H1 (cell line): Measurements from ENCODE around the gene ACOT7. TPM values are rescaled to one million over a fixed set of nuclear protein-coding genes. Genes with fewer than 3 reads are reported as not detected.

ENCODE experiments used
- CTCF ChIA-PET: fragments of 300-600 bp; sonication (Branson Sonifier 250); formaldehyde crosslinking; loops from one replicate; lab custom pipeline; 2021; ENCODE audit not compliant: partially characterized antibody; lab: Charles Lee
- POLR2A ChIA-PET: fragments of 300-600 bp; sonication (Branson Sonifier 250); formaldehyde crosslinking; loops from one replicate; lab custom pipeline; 2021; ENCODE audit warnings: inconsistent platforms; ENCODE audit not compliant: partially characterized antibody; lab: Charles Lee
- DNase-seq, 2 experiments: peaks; one replicate each; pipeline versions ENCODE4 v3.0.0 to v3.0.0-alpha.2; 2010 to 2022; ENCODE audit warnings: low spot score in 2 of 2, low read depth in 1 of 2, mixed read lengths in 1 of 2
- FAIRE-seq: peaks from 2 replicates; lab custom pipeline; 2011; peaks lifted over from hg19 to GRCh38; lab: Jason Lieb, UNC
- H2AFZ ChIP-seq: 2 replicates; pipeline ENCODE4 v1.8.1; 2012; ENCODE audit warnings: low read length, inconsistent platforms
- H2AK5ac ChIP-seq: 2 replicates; pipeline ENCODE4 v1.6.1; 2013; ENCODE audit warnings: low read depth, low read length
- H2BK120ac ChIP-seq: replicated peaks from 2 replicates; pipeline ENCODE3; 2013; ENCODE audit warnings: low read depth, low read length, inconsistent platforms
- H2BK12ac ChIP-seq: 2 replicates; pipeline ENCODE4 v1.6.1; 2013; ENCODE audit warnings: low read depth, low read length
- H2BK15ac ChIP-seq: 2 replicates; pipeline ENCODE4 v1.6.1; 2013; ENCODE audit warnings: low read length
- H2BK20ac ChIP-seq: 2 replicates; pipeline ENCODE4 v1.6.1; 2013; ENCODE audit warnings: low read length
- H2BK5ac ChIP-seq: 2 replicates; pipeline ENCODE4 v1.6.1; 2013; ENCODE audit warnings: low read depth, low read length
- H3K14ac ChIP-seq: 2 replicates; pipeline ENCODE4 v1.6.1; 2013; ENCODE audit warnings: inconsistent platforms; ENCODE audit not compliant: insufficient read length
- H3K18ac ChIP-seq: 2 replicates; pipeline ENCODE4 v1.6.1; 2013; ENCODE audit warnings: low read length; ENCODE audit errors: extremely low read depth
- H3K23ac ChIP-seq: 2 replicates; pipeline ENCODE4 v1.6.1; 2013; ENCODE audit warnings: inconsistent platforms; ENCODE audit not compliant: insufficient read length
- H3K23me2 ChIP-seq: 2 replicates; pipeline ENCODE4 v1.6.1; 2013; ENCODE audit warnings: low read depth, low read length
- H3K27ac ChIP-seq: 2 replicates; pipeline ENCODE4 v1.6.1; 2011; ENCODE audit warnings: low read depth, low read length, inconsistent platforms
- H3K27me3 ChIP-seq, 4 experiments: replicated peaks in 1 of 4; 1 replicate in 1 of 4; 2 replicates in 3 of 4; pipeline versions ENCODE4 v1.6.1 to v1.8.1; 2011 to 2013; ENCODE audit warnings: low read length in 3 of 4, mild to moderate bottlenecking in 3 of 4, inconsistent platforms in 2 of 4, mixed read lengths in 2 of 4, moderate library complexity in 1 of 4; ENCODE audit not compliant: control insufficient read depth in 3 of 4, insufficient read depth in 3 of 4; ENCODE audit errors: extremely low read depth in 1 of 4
- H3K36me3 ChIP-seq, 4 experiments: 2 replicates each; pipeline versions ENCODE4 v1.6.1 to v1.8.1; 2011 to 2013; ENCODE audit warnings: mild to moderate bottlenecking in 4 of 4, low read length in 3 of 4, moderate library complexity in 2 of 4, control low read depth in 1 of 4, inconsistent platforms in 1 of 4; ENCODE audit not compliant: insufficient read depth in 4 of 4, control insufficient read depth in 2 of 4
- H3K4ac ChIP-seq: replicated peaks from 2 replicates; pipeline ENCODE3; 2013; ENCODE audit warnings: low read length, low read depth, mixed read lengths, inconsistent platforms; ENCODE audit not compliant: insufficient read length
- H3K4me1 ChIP-seq, 4 experiments: replicated peaks in 1 of 4; 1 replicate in 1 of 4; 2 replicates in 3 of 4; pipeline versions ENCODE4 v1.6.1 to v1.8.1; 2011 to 2013; ENCODE audit warnings: low read length in 3 of 4, inconsistent platforms in 2 of 4, mixed read lengths in 1 of 4; ENCODE audit not compliant: insufficient read depth in 4 of 4, control insufficient read depth in 3 of 4
- H3K4me2 ChIP-seq, 2 experiments: 2 replicates each; pipeline versions ENCODE4 v1.6.1 to v1.8.1; 2011 to 2013; ENCODE audit warnings: low read depth in 2 of 2, low read length in 2 of 2, control low read depth in 1 of 2, inconsistent platforms in 1 of 2, mild to moderate bottlenecking in 1 of 2; ENCODE audit not compliant: insufficient read depth in 1 of 2
- H3K4me3 ChIP-seq, 4 experiments: fragments of 200-600, 300-600 bp in 1 of 4; sonication (generic), shearing (Covaris generic), sonication (Bioruptor Twin) in 1 of 4; 2 replicates each; pipeline versions ENCODE4 v1.5.1 to v1.8.1; 2011 to 2016; ENCODE audit warnings: low read length in 4 of 4, low read depth in 3 of 4, control low read depth in 2 of 4, inconsistent platforms in 2 of 4, mild to moderate bottlenecking in 2 of 4, mixed read lengths in 1 of 4, moderate library complexity in 1 of 4; ENCODE audit not compliant: insufficient read depth in 2 of 4; ENCODE audit errors: extremely low read depth in 1 of 4
- H3K56ac ChIP-seq: replicated peaks from 2 replicates; pipeline ENCODE3; 2013; ENCODE audit warnings: low read depth, mild to moderate bottlenecking, mixed read lengths, low read length, inconsistent platforms; ENCODE audit not compliant: insufficient read length
- H3K79me1 ChIP-seq: 2 replicates; pipeline ENCODE4 v1.6.1; 2013; ENCODE audit warnings: low read depth, low read length, control low read depth
- H3K79me2 ChIP-seq, 2 experiments: 2 replicates each; pipeline versions ENCODE4 v1.6.1 to v1.8.1; 2012 to 2013; ENCODE audit warnings: low read length in 2 of 2, mild to moderate bottlenecking in 2 of 2, inconsistent platforms in 1 of 2; ENCODE audit not compliant: insufficient read depth in 2 of 2, control insufficient read depth in 1 of 2
- H3K9ac ChIP-seq, 4 experiments: replicated peaks in 1 of 4; 1 replicate in 1 of 4; 2 replicates in 3 of 4; pipeline versions ENCODE4 v1.6.1 to v1.8.1; 2011 to 2013; ENCODE audit warnings: low read depth in 3 of 4, low read length in 3 of 4, control low read depth in 2 of 4, mild to moderate bottlenecking in 2 of 4, moderate library complexity in 2 of 4, inconsistent platforms in 1 of 4; ENCODE audit errors: extremely low read depth in 1 of 4
- H3K9me3 ChIP-seq, 2 experiments: 2 replicates each; pipeline versions ENCODE4 v1.6.1 to v1.8.1; 2012 to 2013; ENCODE audit warnings: mild to moderate bottlenecking in 2 of 2, moderate library complexity in 2 of 2, control low read depth in 1 of 2, inconsistent platforms in 1 of 2, low read depth in 1 of 2, low read length in 1 of 2, mixed read lengths in 1 of 2; ENCODE audit not compliant: insufficient read depth in 2 of 2
- H4K20me1 ChIP-seq, 2 experiments: replicated peaks in 1 of 2; 2 replicates each; pipeline versions ENCODE3 to v1.8.1; 2011 to 2013; ENCODE audit warnings: inconsistent platforms in 2 of 2, low read length in 2 of 2, mild to moderate bottlenecking in 1 of 2; ENCODE audit not compliant: insufficient read depth in 2 of 2, control insufficient read depth in 1 of 2
- H4K5ac ChIP-seq: 2 replicates; pipeline ENCODE4 v1.6.1; 2013; ENCODE audit warnings: low read length, low read depth, mixed read lengths, inconsistent platforms; ENCODE audit not compliant: insufficient read length
- H4K8ac ChIP-seq: 2 replicates; pipeline ENCODE4 v1.8.0; 2013; ENCODE audit warnings: mild to moderate bottlenecking, moderate library complexity, low read length, inconsistent platforms; ENCODE audit not compliant: insufficient read depth; ENCODE audit errors: extremely low read depth
- H4K91ac ChIP-seq: replicated peaks from 2 replicates; pipeline ENCODE3; 2013; ENCODE audit warnings: low read length, mixed read lengths, inconsistent platforms; ENCODE audit not compliant: insufficient read length
- BRCA1 ChIP-seq: IDR thresholded peaks from 2 replicates; pipeline ENCODE4 v1.6.1; 2012; ENCODE audit warnings: low read depth, low read length, improper control_type of control experiment
- CBX5 ChIP-seq: fragments of 300-800, 300-1000 bp; sonication (generic); IDR thresholded peaks from 2 replicates; pipeline ENCODE4 v1.7.1; 2016; ENCODE audit warnings: antibody characterized with exemption, low read length, low read depth
- KDM5A ChIP-seq: fragments of 200-600 bp; IDR thresholded peaks from 2 replicates; pipeline ENCODE4 v1.7.1; 2012; ENCODE audit warnings: mild to moderate bottlenecking, low read length, inconsistent platforms, mixed read lengths
- RNF2 ChIP-seq: fragments of 200-900, 300-1000 bp; sonication (generic); IDR thresholded peaks from 2 replicates; pipeline ENCODE4 v1.7.1; 2016; ENCODE audit warnings: borderline replicate concordance, low read depth, mild to moderate bottlenecking, antibody characterized with exemption, low read length; ENCODE audit not compliant: poor library complexity, severe bottlenecking; ENCODE audit errors: missing control alignments
- SIN3A ChIP-seq, 2 experiments: IDR thresholded peaks in 1 of 2; conservative IDR thresholded peaks in 1 of 2; 2 replicates each; pipeline ENCODE4 v1.6.1; 2011 to 2012; ENCODE audit warnings: low read length in 2 of 2, improper control_type of control experiment in 1 of 2, low read depth in 1 of 2, mild to moderate bottlenecking in 1 of 2
- SP1 ChIP-seq: IDR thresholded peaks from 2 replicates; pipeline ENCODE4 v1.6.1; 2011; ENCODE audit warnings: low read depth, low read length
- YY1 ChIP-seq: IDR thresholded peaks from 2 replicates; pipeline ENCODE4 v1.6.1; 2011; ENCODE audit warnings: low read depth, mild to moderate bottlenecking, low read length
- WGBS, 2 experiments: shearing (Covaris generic) in 1 of 2; methylation state at CpG; one replicate each; pipeline versions ENCODE4 v1.1.6 to v1.1.7; 2013 to 2015; ENCODE audit warnings: low lambda C conversion rate in 2 of 2, mixed read lengths in 2 of 2, inconsistent platforms in 1 of 2, low coverage in 1 of 2, missing lambda C conversion rate in 1 of 2; ENCODE audit not compliant: insufficient replicate concordance in 2 of 2, insufficient coverage in 1 of 2, insufficient read length in 1 of 2; ENCODE audit errors: extremely low coverage in 1 of 2, missing lambda C conversion rate in 1 of 2; 5-methylcytosine and 5-hydroxymethylcytosine counted together
- polyA plus RNA-seq, 7 experiments: library from polyadenylated mRNA; depleted of rRNA in 3 of 7; stranded (reverse) in 5 of 7; unstranded in 2 of 7; fragments of >200 nt in 5 of 7; fragments of 200-250 nt in 2 of 7; gene quantifications; 1 replicate in 5 of 7; 2 replicates in 1 of 7; 4 replicates in 1 of 7; pipeline versions ENCODE4 v1.2.1 to v1.2.3, GENCODE V29; 2011 to 2013; ENCODE audit warnings: missing spikeins in 2 of 7, mixed read lengths in 2 of 7
- total RNA-seq: library from RNA; stranded (reverse); fragmentation: NEBNext Ultra II Directional; extraction: Animal tissue kit (Norgen Biotek cat#: 25700); gene quantifications from 2 replicates; pipeline ENCODE4 v1.2.1, GENCODE V29; 2021
- TF ChIP-seq, protein P1 (sequence below), 3 experiments: IDR thresholded peaks; 1 replicate in 2 of 3; 2 replicates in 1 of 3; pipeline versions ENCODE4 v1.5.1 to v1.6.1; 2011; ENCODE audit warnings: low read length in 3 of 3, mild to moderate bottlenecking in 3 of 3, inconsistent platforms in 2 of 3, low read depth in 1 of 3, moderate library complexity in 1 of 3; ENCODE audit not compliant: insufficient read depth in 1 of 3; ENCODE audit errors: control extremely low read depth in 1 of 3

Gene ACOT7
- total and polyA plus RNA-seq, 2 of the 8 experiments (the other 6 are each of a cell fraction or from before 2014, with no cell fraction given): 151 to 214 TPM

DNA sequence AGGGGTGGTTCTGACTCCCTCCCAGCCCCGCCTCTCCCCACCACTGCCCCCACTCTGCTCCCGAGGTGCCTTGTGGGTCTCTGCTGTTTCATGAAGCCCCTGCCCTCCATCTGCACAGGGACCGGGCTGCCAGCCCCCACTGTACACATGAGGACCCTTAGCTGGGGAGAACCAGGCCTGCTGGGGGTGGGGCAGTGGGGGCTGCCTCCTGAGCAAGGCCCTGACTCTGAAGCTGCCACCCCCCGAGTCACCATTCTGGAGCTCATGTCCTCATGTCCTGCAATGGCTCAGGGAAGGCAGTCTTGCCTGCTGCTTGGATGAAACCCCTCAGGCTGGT is 141.2 kb downstream of the ACOT7 start:
- H3K36me3 ChIP-seq: no peaks in the 10 kb centered on the region; a peak in 1 of 8 replicates
- H4K8ac ChIP-seq: no peak overlapping the region
- H4K5ac ChIP-seq: no peak overlapping the region
- peaks cover 11% of the 10 kb centered on the region; the same call in 1 of the 2 replicates for H3K23me2 ChIP-seq
- no peak overlapping the region for H4K91ac ChIP-seq
- no peak overlapping the region for H3K27ac ChIP-seq
- no peak for DNase-seq
- ChIA-PET CTCF (interaction anchor here (0.6 to 19.1 kb wide), 14 partner anchors 12 to 186 kb away, joined by 3 to 353 read pairs (median 6); partner anchors contain the start of genes RNF207 and RPL22), POLR2A (interaction anchor here (9.3 kb wide), 1 partner anchor 15 kb away, joined by 64 read pairs; the partner anchor contains the start of gene ICMT)
- H3K4me3 ChIP-seq: no peak overlapping the region
- H2AK5ac ChIP-seq: no peak overlapping the region
- TF ChIP-seq SP1 (no peak), RNF2 (no peak), KDM5A (no peak), CBX5 (no peak), BRCA1 (no peak), YY1 (no peak), SIN3A (conservative IDR thresholded peaks at IDR 0.05 in 1 of 2, IDR thresholded peaks at IDR 0.05 in 1 of 2; ENCODE audit: low read depth in 1 of 2, low read length in 2 of 2) (no peak)
- TF ChIP-seq, protein P1, sequence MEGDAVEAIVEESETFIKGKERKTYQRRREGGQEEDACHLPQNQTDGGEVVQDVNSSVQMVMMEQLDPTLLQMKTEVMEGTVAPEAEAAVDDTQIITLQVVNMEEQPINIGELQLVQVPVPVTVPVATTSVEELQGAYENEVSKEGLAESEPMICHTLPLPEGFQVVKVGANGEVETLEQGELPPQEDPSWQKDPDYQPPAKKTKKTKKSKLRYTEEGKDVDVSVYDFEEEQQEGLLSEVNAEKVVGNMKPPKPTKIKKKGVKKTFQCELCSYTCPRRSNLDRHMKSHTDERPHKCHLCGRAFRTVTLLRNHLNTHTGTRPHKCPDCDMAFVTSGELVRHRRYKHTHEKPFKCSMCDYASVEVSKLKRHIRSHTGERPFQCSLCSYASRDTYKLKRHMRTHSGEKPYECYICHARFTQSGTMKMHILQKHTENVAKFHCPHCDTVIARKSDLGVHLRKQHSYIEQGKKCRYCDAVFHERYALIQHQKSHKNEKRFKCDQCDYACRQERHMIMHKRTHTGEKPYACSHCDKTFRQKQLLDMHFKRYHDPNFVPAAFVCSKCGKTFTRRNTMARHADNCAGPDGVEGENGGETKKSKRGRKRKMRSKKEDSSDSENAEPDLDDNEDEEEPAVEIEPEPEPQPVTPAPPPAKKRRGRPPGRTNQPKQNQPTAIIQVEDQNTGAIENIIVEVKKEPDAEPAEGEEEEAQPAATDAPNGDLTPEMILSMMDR (IDR thresholded peaks at IDR 0.05; ENCODE audit: control extremely low read depth in 1 of 3, insufficient read depth in 1 of 3, low read depth in 1 of 3, low read length in 3 of 3): no peak
- 93% methylated on average over 4 of the region's 4 CpGs; no CpG with 5 or more reads in 1 of the 2 experiments for WGBS, 2 experiments
- no peak overlapping the region for H2BK12ac ChIP-seq
- H3K18ac ChIP-seq: no peak overlapping the region
- peaks cover 7 to 33% of the 10 kb centered on the region in 2 experiments for H4K20me1 ChIP-seq
- H3K4me1 ChIP-seq: peaks cover 0 to 9% (median 6%) of the 10 kb centered on the region in 4 experiments; a peak in 4 of 7 replicates
- no peak overlapping the region for H3K4me2 ChIP-seq
- H2BK5ac ChIP-seq: no peak overlapping the region
- no peak overlapping the region for H2BK15ac ChIP-seq
- no peak overlapping the region for H3K56ac ChIP-seq
- H2BK20ac ChIP-seq: no peak overlapping the region
- no peak for FAIRE-seq
- no peak overlapping the region for H2BK120ac ChIP-seq
- no peaks in the 10 kb centered on the region for H3K79me2 ChIP-seq
- H3K14ac ChIP-seq: no peak overlapping the region
- no peaks in the 10 kb centered on the region for H3K9me3 ChIP-seq
- H3K23ac ChIP-seq: no peak overlapping the region
- no peak overlapping the region for H2AFZ ChIP-seq
- no peak overlapping the region for H3K9ac ChIP-seq
- H3K27me3 ChIP-seq: peaks cover 16 to 41% (median 34%) of the 10 kb centered on the region in 4 experiments
- no peak overlapping the region for H3K4ac ChIP-seq
- H3K79me1 ChIP-seq: no peaks in the 10 kb centered on the region
